Lower lobe of right lung (tissue), 2 donors: Measurements from ENCODE around the gene AIMP1. TPM values are rescaled to one million over a fixed set of nuclear protein-coding genes. Genes with fewer than 3 reads are reported as not detected.
A peak's percentile ranks its signal among the peaks of the same experiment; 100 is the strongest.

ENCODE experiments used
- ATAC-seq, 2 donors: fragments of 200-7000 bp; cut with Tn5 transposase; one replicate each; pipeline ENCODE4 v1.9.1; 2020 to 2022; ENCODE audit warnings: mild to moderate bottlenecking in 2 of 2, moderate library complexity in 2 of 2
- DNase-seq: peaks from one replicate; pipeline ENCODE4 v3.0.0-alpha.2; 2020
- H3K27ac ChIP-seq: fragments of 200-600 bp; one replicate; pipeline ENCODE4 v1.8.0; 2022
- H3K27me3 ChIP-seq: fragments of 200-600 bp; one replicate; pipeline ENCODE4 v1.8.0; 2022; ENCODE audit warnings: low read depth
- H3K36me3 ChIP-seq: fragments of 200-600 bp; one replicate; pipeline ENCODE4 v1.8.0; 2022; ENCODE audit warnings: mild to moderate bottlenecking
- H3K4me1 ChIP-seq: fragments of 200-600 bp; one replicate; pipeline ENCODE4 v1.8.0; 2022
- H3K4me3 ChIP-seq: fragments of 200-600 bp; one replicate; pipeline ENCODE4 v1.8.0; 2022; ENCODE audit warnings: mild to moderate bottlenecking
- H3K9me3 ChIP-seq: fragments of 200-600 bp; one replicate; pipeline ENCODE4 v1.8.0; 2022
- CTCF ChIP-seq: fragments of 200-600 bp; IDR thresholded peaks from one replicate; pipeline ENCODE4 v1.8.0; 2022; ENCODE audit warnings: antibody characterized with exemption, mild to moderate bottlenecking
- intact Hi-C: fragments of 100-400 bp; cut with DNase I; formaldehyde crosslinking; loops from one replicate; pipeline ENCODE4 v1.11.0; 2022
- total RNA-seq: library from RNA; stranded (reverse); fragmentation: NEBNext Ultra II Directional; extraction: Animal tissue kit (Norgen Biotek cat#: 25700); gene quantifications from one replicate; pipeline ENCODE4 v1.2.1, GENCODE V29; 2021
- donor health status: DM: no; HTN: yes; CAD: no; lungs with severe emphysema.

The AIMP1 gene
- total RNA-seq, 1 donor from 2014 or later, result 40.7 TPM

GRCh38 chr4:106312377-106312776 lies 4.0 kb upstream of the AIMP1 start:
- no peak overlapping the region for H3K27ac ChIP-seq
- no peak for ATAC-seq
- no peak for TF ChIP-seq CTCF
- no peak overlapping the region for H3K4me3 ChIP-seq
- intact Hi-C loops, result no loop called here
- no peak for DNase-seq
- no peaks in the 10 kb centered on the region for H3K9me3 ChIP-seq
- peaks cover 15% of the 10 kb centered on the region for H3K36me3 ChIP-seq
- no peaks in the 10 kb centered on the region for H3K27me3 ChIP-seq
- H3K4me1 ChIP-seq, result peaks cover 28% of the 10 kb centered on the region

- intact Hi-C loops, result no loop called here
These were observed 3.3 kb upstream of the AIMP1 start for GRCh38 chr4:106312997-106313522.

GRCh38 chr4:106314960-106315359 lies 1.4 kb upstream of the AIMP1 start:
- TF ChIP-seq CTCF, result no peak
- no peaks in the 10 kb centered on the region for H3K36me3 ChIP-seq
- ATAC-seq, result no peak
- no peaks in the 10 kb centered on the region for H3K9me3 ChIP-seq
- peaks cover 44% of the 10 kb centered on the region for H3K4me1 ChIP-seq
- H3K27ac ChIP-seq, result peak overlapping the region; percentile 92
- peak overlapping the region; percentile 76 for H3K4me3 ChIP-seq
- no peak for DNase-seq
- intact Hi-C loops, result no loop called here
- no peaks in the 10 kb centered on the region for H3K27me3 ChIP-seq

More at GRCh38 chr4:106312997-106313522, 3.3 kb upstream of the AIMP1 start:
- no peak overlapping the region for H3K4me3 ChIP-seq
- TF ChIP-seq CTCF, result no peak
- ATAC-seq (no peak), DNase-seq (no peak)
- H3K27ac ChIP-seq, result no peak overlapping the region
- H3K36me3 ChIP-seq, result peaks cover 8% of the 10 kb centered on the region
- no peaks in the 10 kb centered on the region for H3K9me3 ChIP-seq
- no peaks in the 10 kb centered on the region for H3K27me3 ChIP-seq
- peaks cover 35% of the 10 kb centered on the region for H3K4me1 ChIP-seq

GRCh38 chr4:106315476-106315967 lies 828 bp upstream of the AIMP1 start:
- Histone ChIP-seq H3K27me3 (no peaks in the 10 kb centered on the region), H3K36me3 (no peaks in the 10 kb centered on the region), H3K9me3 (no peaks in the 10 kb centered on the region), H3K4me3 (peak overlapping the region; percentile 76), H3K4me1 (peaks cover 44% of the 10 kb centered on the region), H3K27ac (peak overlapping the region; percentile 92)
- no peak for TF ChIP-seq CTCF
- intact Hi-C loops, result no loop called here
- peak; percentile 42 for DNase-seq
- ATAC-seq, result peak; percentile 39 to 47

GRCh38 chr4:106316773-106317409 lies 541 bp downstream of the AIMP1 start:
- no peaks in the 10 kb centered on the region for H3K27me3 ChIP-seq
- peaks cover 44% of the 10 kb centered on the region for H3K4me1 ChIP-seq
- DNase-seq (no peak), ATAC-seq (no peak)
- H3K36me3 ChIP-seq, result no peaks in the 10 kb centered on the region
- H3K9me3 ChIP-seq, result no peaks in the 10 kb centered on the region
- H3K4me3 ChIP-seq, result peak overlapping the region; percentile 76
- TF ChIP-seq CTCF, result no peak
- peak overlapping the region; percentile 92 for H3K27ac ChIP-seq
- intact Hi-C loops, result no loop called here
